IMR-90 (cell line): ENCODE results near the gene TCHH. TPM values are rescaled to one million over a fixed set of nuclear protein-coding genes. Genes with fewer than 3 reads are reported as not detected.

Experiments used
- ATAC-seq: fragments of 200-7000 bp; cut with Tn5 transposase; 2 replicates; pipeline ENCODE4 v1.9.1; 2020; ENCODE audit warnings: low read depth, mild to moderate bottlenecking, moderate library complexity
- BruUV-seq: library from RNA; stranded (reverse); fragments of 400-500 nt; replicated peaks from 2 replicates; lab custom pipeline; 2021; lab: Mats Ljungman, UMichigan
- CTCF ChIA-PET: fragments of 300-600 bp; formaldehyde crosslinking; extraction: SDS; loops from one replicate; lab custom pipeline; 2021; ENCODE audit warnings: antibody characterized with exemption; lab: Yijun Ruan, JAX
- POLR2A ChIA-PET: fragments of 300-600 bp; sonication (Branson Sonifier 250); formaldehyde crosslinking; loops from one replicate; lab custom pipeline; 2022; ENCODE audit warnings: antibody characterized with exemption; ENCODE audit not compliant: unreplicated experiment; lab: Charles Lee
- DNase-seq: peaks from one replicate; pipeline ENCODE4 v3.0.0; 2013
- H2AFZ ChIP-seq: replicated peaks from 2 replicates; pipeline ENCODE3; 2013; ENCODE audit warnings: low read length, mild to moderate bottlenecking; ENCODE audit not compliant: poor library complexity
- H2AK5ac ChIP-seq: 2 replicates; pipeline ENCODE4 v1.6.1; 2013; ENCODE audit warnings: low read depth, low read length, inconsistent platforms
- H2AK9ac ChIP-seq: replicated peaks from 2 replicates; pipeline ENCODE3; 2013; ENCODE audit warnings: mild to moderate bottlenecking, low read depth, low read length, moderate library complexity; ENCODE audit not compliant: poor library complexity
- H2BK120ac ChIP-seq: 2 replicates; pipeline ENCODE4 v1.6.1; 2013; ENCODE audit warnings: low read depth, low read length, inconsistent platforms
- H2BK15ac ChIP-seq: 3 replicates; pipeline ENCODE4 v1.6.1; 2013; ENCODE audit warnings: low read depth, low read length, inconsistent platforms
- H2BK20ac ChIP-seq: 2 replicates; pipeline ENCODE4 v1.6.1; 2013; ENCODE audit warnings: low read depth, mild to moderate bottlenecking, inconsistent platforms, low read length, moderate library complexity
- H2BK5ac ChIP-seq: 2 replicates; pipeline ENCODE4 v1.6.1; 2013; ENCODE audit warnings: mild to moderate bottlenecking, low read depth, low read length, inconsistent platforms; ENCODE audit not compliant: poor library complexity, severe bottlenecking
- H3K14ac ChIP-seq: replicated peaks from 2 replicates; pipeline ENCODE4 v1.6.1; 2013; ENCODE audit warnings: low read depth, low read length, inconsistent platforms
- H3K18ac ChIP-seq: 2 replicates; pipeline ENCODE4 v1.6.1; 2013; ENCODE audit warnings: low read depth, low read length, control low read depth
- H3K23ac ChIP-seq: 2 replicates; pipeline ENCODE4 v1.6.1; 2013; ENCODE audit warnings: low read depth, low read length, inconsistent platforms
- H3K27ac ChIP-seq: 2 replicates; pipeline ENCODE4 v1.5.1; 2013; ENCODE audit warnings: mild to moderate bottlenecking, control low read depth, low read length; ENCODE audit not compliant: insufficient read depth
- H3K27me3 ChIP-seq: 2 replicates; pipeline ENCODE4 v1.6.1; 2013; ENCODE audit warnings: low read length; ENCODE audit not compliant: control insufficient read depth, insufficient read depth
- H3K36me3 ChIP-seq: 2 replicates; pipeline ENCODE4 v1.6.1; 2013; ENCODE audit warnings: low read length, mixed read lengths; ENCODE audit not compliant: control insufficient read depth, insufficient read depth
- H3K4ac ChIP-seq: 2 replicates; pipeline ENCODE4 v1.6.1; 2013; ENCODE audit warnings: low read depth, low read length, inconsistent platforms
- H3K4me1 ChIP-seq: 2 replicates; pipeline ENCODE4 v1.6.1; 2013; ENCODE audit warnings: low read length, mixed read lengths; ENCODE audit not compliant: control insufficient read depth, insufficient read depth
- H3K4me2 ChIP-seq: 2 replicates; pipeline ENCODE4 v1.6.1; 2013; ENCODE audit warnings: low read depth, mild to moderate bottlenecking, control low read depth, low read length, moderate library complexity
- H3K4me3 ChIP-seq: 2 replicates; pipeline ENCODE4 v1.5.1; 2013; ENCODE audit warnings: low read depth, mild to moderate bottlenecking, control low read depth, low read length, moderate library complexity; ENCODE audit not compliant: insufficient read depth
- H3K56ac ChIP-seq: 2 replicates; pipeline ENCODE4 v1.6.1; 2013; ENCODE audit warnings: low read length, inconsistent platforms; ENCODE audit not compliant: insufficient read depth; ENCODE audit errors: extremely low read depth
- H3K79me1 ChIP-seq, 2 experiments: 2 replicates each; pipeline ENCODE4 v1.6.1; 2013; ENCODE audit warnings: low read length in 2 of 2, inconsistent platforms in 1 of 2, low read depth in 1 of 2
- H3K9ac ChIP-seq: 2 replicates; pipeline ENCODE4 v1.6.1; 2013; ENCODE audit warnings: low read depth, low read length, control low read depth
- H3K9me1 ChIP-seq: 2 replicates; pipeline ENCODE4 v1.6.1; 2013; ENCODE audit warnings: low read length, inconsistent platforms; ENCODE audit not compliant: insufficient read depth
- H3K9me3 ChIP-seq: 2 replicates; pipeline ENCODE4 v1.6.1; 2013; ENCODE audit warnings: low read length; ENCODE audit not compliant: control insufficient read depth, insufficient read depth
- H4K20me1 ChIP-seq: 2 replicates; pipeline ENCODE4 v1.6.1; 2013; ENCODE audit warnings: low read length, inconsistent platforms; ENCODE audit not compliant: insufficient read depth
- H4K5ac ChIP-seq: 2 replicates; pipeline ENCODE4 v1.6.1; 2013; ENCODE audit warnings: mild to moderate bottlenecking, low read depth, low read length, control low read depth
- H4K8ac ChIP-seq, 2 experiments: 2 replicates each; pipeline ENCODE4 v1.6.1; 2013; ENCODE audit warnings: low read depth in 2 of 2, low read length in 2 of 2, control low read depth in 1 of 2, inconsistent platforms in 1 of 2
- H4K91ac ChIP-seq: 2 replicates; pipeline ENCODE4 v1.6.1; 2013; ENCODE audit warnings: low read depth, low read length, inconsistent platforms; ENCODE audit not compliant: insufficient read depth
- BHLHE40 ChIP-seq: fragments of 150-350 bp; IDR thresholded peaks from 2 replicates; pipeline ENCODE4 v1.6.1; 2016; ENCODE audit warnings: mild to moderate bottlenecking, low read depth, low read length
- CEBPB ChIP-seq: IDR thresholded peaks from 2 replicates; pipeline ENCODE4 v1.6.1; 2012; ENCODE audit warnings: low read depth, low read length, improper control_type of control experiment
- CHD1 ChIP-seq: IDR thresholded peaks from 2 replicates; pipeline ENCODE4 v1.6.1; 2012; ENCODE audit warnings: low read depth, low read length, improper control_type of control experiment
- CTCF ChIP-seq: conservative IDR thresholded peaks from 2 replicates; pipeline ENCODE4 v1.5.1; 2012; ENCODE audit warnings: mild to moderate bottlenecking, low read depth, low read length, improper control_type of control experiment
- ELK1 ChIP-seq: fragments of 150-350 bp; IDR thresholded peaks from 2 replicates; pipeline ENCODE4 v1.6.1; 2016; ENCODE audit warnings: low read depth, mild to moderate bottlenecking, low read length, moderate library complexity, borderline replicate concordance
- FOS ChIP-seq: fragments of 150-350 bp; IDR thresholded peaks from 2 replicates; pipeline ENCODE4 v1.6.1; 2016; ENCODE audit warnings: low read depth, low read length
- MAFK ChIP-seq: IDR thresholded peaks from 2 replicates; pipeline ENCODE4 v1.6.1; 2012; ENCODE audit warnings: low read depth, low read length, improper control_type of control experiment
- MAZ ChIP-seq: IDR thresholded peaks from 2 replicates; pipeline ENCODE4 v1.6.1; 2012; ENCODE audit warnings: low read depth, mild to moderate bottlenecking, low read length, improper control_type of control experiment, moderate library complexity, borderline replicate concordance
- MXI1 ChIP-seq: IDR thresholded peaks from 2 replicates; pipeline ENCODE4 v1.6.1; 2012; ENCODE audit warnings: low read depth, mild to moderate bottlenecking, low read length, moderate library complexity, borderline replicate concordance
- NFE2L2 ChIP-seq: fragments of 150-350 bp; IDR thresholded peaks from 2 replicates; pipeline ENCODE4 v1.6.1; 2016; ENCODE audit warnings: low read depth, mild to moderate bottlenecking, low read length
- POLR2A ChIP-seq: IDR thresholded peaks from 2 replicates; pipeline ENCODE4 v1.6.1; 2012; ENCODE audit warnings: mild to moderate bottlenecking, low read depth, low read length
- RAD21 ChIP-seq: IDR thresholded peaks from 2 replicates; pipeline ENCODE4 v1.6.1; 2012; ENCODE audit warnings: low read length, improper control_type of control experiment
- RCOR1 ChIP-seq: IDR thresholded peaks from 2 replicates; pipeline ENCODE4 v1.6.1; 2012; ENCODE audit warnings: mild to moderate bottlenecking, low read length, improper control_type of control experiment; ENCODE audit not compliant: insufficient replicate concordance
- RFX5 ChIP-seq: IDR thresholded peaks from 2 replicates; pipeline ENCODE4 v1.8.0; 2012; ENCODE audit warnings: low read depth, mild to moderate bottlenecking, low read length, moderate library complexity
- SMC3 ChIP-seq: fragments of 150-350 bp; IDR thresholded peaks from 2 replicates; pipeline ENCODE4 v1.6.1; 2016; ENCODE audit warnings: low read depth, mild to moderate bottlenecking, antibody characterized with exemption, low read length, moderate library complexity
- WGBS, 2 experiments: methylation state at CpG; one replicate each; pipeline versions ENCODE4 v1.1.5 to v1.1.7; 2013; ENCODE audit warnings: missing lambda C conversion rate in 2 of 2; ENCODE audit not compliant: insufficient read length in 1 of 2; ENCODE audit errors: extremely low coverage in 2 of 2; 5-methylcytosine and 5-hydroxymethylcytosine counted together
- dilution Hi-C: fragments of 300-500 bp; cut with HindIII; formaldehyde crosslinking; loops from one replicate; pipeline ENCODE4 v1.14.3; 2018; ENCODE audit warnings: low sequenced_read_pairs; ENCODE audit not compliant: unreplicated experiment
- in situ Hi-C: fragments of 300-500 bp; cut with MboI; formaldehyde crosslinking; loops from 3 replicates; pipeline ENCODE4 v1.14.3; 2019; ENCODE audit warnings: low sequenced_read_pairs, inconsistent platforms, mixed read lengths
- intact Hi-C: fragments of 100-400 bp; cut with micrococcal nuclease; formaldehyde crosslinking; loops from 2 replicates; pipeline ENCODE4 v1.10.0; 2022
- polyA plus RNA-seq, 3 experiments: library from polyadenylated mRNA; depleted of rRNA; stranded (reverse); fragments of >200 nt; gene quantifications; 2 replicates each; pipeline ENCODE4 v1.2.3, GENCODE V29; 2012; ENCODE audit warnings: low replicate concordance in 1 of 3
- total RNA-seq: library from RNA; depleted of rRNA; stranded (reverse); fragments of >200 nt; gene quantifications from 2 replicates; pipeline ENCODE4 v1.2.3, GENCODE V29; 2012
- TF ChIP-seq, protein P1 (sequence below): fragments of 150-350 bp; IDR thresholded peaks from 2 replicates; pipeline ENCODE4 v1.6.1; 2017; ENCODE audit warnings: mild to moderate bottlenecking, antibody characterized with exemption, low read length, low read depth

The TCHH gene
- total and polyA plus RNA-seq, 2 of the 4 experiments (the other 2 are of a cell fraction): not detected

DNA sequence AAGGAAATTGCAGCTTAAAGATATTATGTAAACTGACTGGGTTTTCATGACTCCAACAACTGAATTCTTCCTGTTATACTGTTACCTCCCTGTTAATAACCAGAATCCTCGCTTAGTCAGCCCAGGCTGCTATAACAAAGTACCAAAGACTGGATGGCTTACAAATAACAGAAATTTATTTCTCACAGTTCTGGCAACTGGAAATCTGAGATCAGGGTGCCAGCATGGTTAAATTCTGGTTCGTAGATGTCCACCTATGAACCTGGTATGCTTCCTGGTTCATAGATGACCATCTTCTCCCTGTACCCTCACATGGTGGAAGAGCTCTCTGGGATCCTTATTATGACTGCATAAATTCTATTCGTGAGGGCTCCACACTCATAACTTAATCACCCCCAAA, 18.3 kb downstream of the TCHH start:
- dilution Hi-C loops: no loop called here
- Histone ChIP-seq H3K4me1 (no peaks in the 10 kb centered on the region), H3K4ac (no peak overlapping the region), H3K4me2 (no peak overlapping the region), H3K79me1 (no peaks in the 10 kb centered on the region), H3K23ac (no peak overlapping the region), H3K9me1 (no peaks in the 10 kb centered on the region), H3K4me3 (no peak overlapping the region), H3K27ac (no peak overlapping the region), H4K91ac (no peak overlapping the region), H3K56ac (no peak overlapping the region), H3K9me3 (no peaks in the 10 kb centered on the region), H2AK5ac (no peak overlapping the region), H4K8ac (no peak overlapping the region), H2AK9ac (no peak overlapping the region), H2AFZ (no peak overlapping the region), H2BK15ac (no peak overlapping the region), H2BK5ac (no peak overlapping the region), H3K27me3 (no peaks in the 10 kb centered on the region), H4K20me1 (no peaks in the 10 kb centered on the region), H3K9ac (no peak overlapping the region), H2BK20ac (no peak overlapping the region), H3K18ac (no peak overlapping the region), H2BK120ac (no peak overlapping the region), H3K14ac (no peak overlapping the region), H3K36me3 (no peaks in the 10 kb centered on the region), H4K5ac (no peak overlapping the region)
- intact Hi-C loops: no loop called here
- in situ Hi-C loops: no loop called here
- TF ChIP-seq SMC3 (no peak), RFX5 (no peak), POLR2A (no peak), MAZ (no peak), ELK1 (no peak), MAFK (no peak), CEBPB (no peak), CTCF (no peak), RCOR1 (no peak), BHLHE40 (no peak), FOS (no peak), CHD1 (no peak), RAD21 (no peak), MXI1 (no peak), NFE2L2 (no peak)
- TF ChIP-seq, protein P1, sequence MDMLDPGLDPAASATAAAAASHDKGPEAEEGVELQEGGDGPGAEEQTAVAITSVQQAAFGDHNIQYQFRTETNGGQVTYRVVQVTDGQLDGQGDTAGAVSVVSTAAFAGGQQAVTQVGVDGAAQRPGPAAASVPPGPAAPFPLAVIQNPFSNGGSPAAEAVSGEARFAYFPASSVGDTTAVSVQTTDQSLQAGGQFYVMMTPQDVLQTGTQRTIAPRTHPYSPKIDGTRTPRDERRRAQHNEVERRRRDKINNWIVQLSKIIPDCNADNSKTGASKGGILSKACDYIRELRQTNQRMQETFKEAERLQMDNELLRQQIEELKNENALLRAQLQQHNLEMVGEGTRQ: no peak
- no CpG with 5 or more reads among the region's 3 CpGs for WGBS, 2 experiments
- DNase-seq (no peak), ATAC-seq (no peak)
- ChIA-PET POLR2A (no interaction called here), CTCF (interaction anchor here (0.7 kb wide), 1 partner anchor 88 kb away, joined by 3 read pairs; no protein-coding TSS in a partner anchor)
- no TSS peak for BruUV-seq
